Cardiac muscle cell (in vitro differentiated cells and primary cell): Measurements from ENCODE around the gene ZNF827. TPM values are rescaled to one million over a fixed set of nuclear protein-coding genes. Genes with fewer than 3 reads are reported as not detected.

Experiments
- DNase-seq, 2 donors: peaks; one replicate each; pipeline versions ENCODE4 v3.0.0 to v3.0.0-alpha.2; 2010 to 2017; ENCODE audit warnings: low read depth in 1 of 2, low spot score in 1 of 2
- H3K27ac ChIP-seq: fragments of 200-600 bp; sonication (generic); 2 replicates; pipeline ENCODE4 v1.5.1; 2016
- H3K27me3 ChIP-seq: fragments of 200-600 bp; sonication (generic); 2 replicates; pipeline ENCODE4 v1.6.0; 2016; ENCODE audit warnings: control low read depth
- H3K36me3 ChIP-seq: fragments of 200-600 bp; sonication (generic); 2 replicates; pipeline ENCODE4 v1.5.1; 2016; ENCODE audit warnings: control low read depth
- H3K4me1 ChIP-seq: fragments of 200-600 bp; sonication (generic); 2 replicates; pipeline ENCODE4 v1.8.1; 2017; ENCODE audit warnings: low read depth, mild to moderate bottlenecking, mixed run types
- H3K4me3 ChIP-seq: fragments of 200-600 bp; sonication (generic); 2 replicates; pipeline ENCODE4 v1.5.1; 2016; ENCODE audit warnings: mild to moderate bottlenecking
- H3K9me3 ChIP-seq: fragments of 200-600 bp; sonication (generic); 2 replicates; pipeline ENCODE4 v1.5.1; 2017; ENCODE audit warnings: low read depth, mild to moderate bottlenecking, control low read depth
- CTCF ChIP-seq: IDR thresholded peaks from 2 replicates; pipeline ENCODE4 v1.5.1; 2012; ENCODE audit warnings: low read depth, mild to moderate bottlenecking, low read length
- polyA plus RNA-seq: library from polyadenylated mRNA; unstranded; fragments of >200 nt; fragmentation: Nextera tagmentation; extraction: Ambion mirVana; gene quantifications from 2 replicates; pipeline ENCODE4 v1.2.1, GENCODE V29; 2016
- total RNA-seq: library from RNA; depleted of rRNA; stranded (reverse); fragments of >200 nt; gene quantifications from 2 replicates; pipeline ENCODE4 v1.2.3, GENCODE V29; 2016

Gene ZNF827
- total RNA-seq = 32.3 and 37.3 TPM in 2 replicates
- polyA plus RNA-seq = 8.9 and 13.2 TPM in 2 replicates

GRCh38 chr4:145938618-145939440, at the start of gene ZNF827:
Gene ZNF827, minus strand, starts transcription at chr4:145938823. Its CDS starts 416 bp downstream, at chr4:145938407.
- peak; percentile 83 to 85 for DNase-seq
- H3K4me3 ChIP-seq = peak within 1 kb of the TSS; percentile 100
- H3K27ac ChIP-seq = peak within 1 kb of the TSS; percentile 97
- no peaks in the 10 kb centered on the region for H3K9me3 ChIP-seq
- no peak for TF ChIP-seq CTCF
- peaks cover 28% of the 10 kb centered on the region for H3K4me1 ChIP-seq
- no peaks in the 10 kb centered on the region for H3K27me3 ChIP-seq
- H3K36me3 ChIP-seq = no peaks in the 10 kb centered on the region

GRCh38 chr4:145984563-145984962, 45.9 kb upstream of the ZNF827 start:
- Histone ChIP-seq H3K4me1 (no peaks in the 10 kb centered on the region), H3K36me3 (no peaks in the 10 kb centered on the region), H3K27ac (no peak overlapping the region), H3K9me3 (no peaks in the 10 kb centered on the region), H3K27me3 (no peaks in the 10 kb centered on the region), H3K4me3 (no peak overlapping the region)
- no peak for DNase-seq
- TF ChIP-seq CTCF = no peak

GRCh38 chr4:145982791-145983190, 44.2 kb upstream of the ZNF827 start:
- H3K36me3 ChIP-seq = no peaks in the 10 kb centered on the region
- no peaks in the 10 kb centered on the region for H3K9me3 ChIP-seq
- no peaks in the 10 kb centered on the region for H3K27me3 ChIP-seq
- DNase-seq = no peak
- peaks cover 9% of the 10 kb centered on the region for H3K4me1 ChIP-seq
- no peak for TF ChIP-seq CTCF
- H3K27ac ChIP-seq = no peak overlapping the region
- no peak overlapping the region for H3K4me3 ChIP-seq

- Histone ChIP-seq H3K4me3 (no peak overlapping the region), H3K27me3 (no peaks in the 10 kb centered on the region), H3K27ac (no peak overlapping the region), H3K9me3 (no peaks in the 10 kb centered on the region), H3K4me1 (peaks cover 9% of the 10 kb centered on the region), H3K36me3 (no peaks in the 10 kb centered on the region)
- no peak for TF ChIP-seq CTCF
- peak in 1 of 2 donors; percentile 1 for DNase-seq
Observed at GRCh38 chr4:145979160-145979559, 40.5 kb upstream of the ZNF827 start.

- H3K36me3 ChIP-seq = no peaks in the 10 kb centered on the region
- H3K9me3 ChIP-seq = no peaks in the 10 kb centered on the region
- H3K4me3 ChIP-seq = no peak overlapping the region
- no peak for DNase-seq
- H3K4me1 ChIP-seq = peaks cover 9% of the 10 kb centered on the region
- no peak for TF ChIP-seq CTCF
- no peaks in the 10 kb centered on the region for H3K27me3 ChIP-seq
- H3K27ac ChIP-seq = no peak overlapping the region
Observed at GRCh38 chr4:145976680-145977079, 38.1 kb upstream of the ZNF827 start.
